Liver (tissue), 9 donors: ENCODE results near the gene SETD5. TPM values are rescaled to one million over a fixed set of nuclear protein-coding genes. Genes with fewer than 3 reads are reported as not detected.

ENCODE experiments used
- DNase-seq: peaks from one replicate; pipeline ENCODE4 v3.0.0-alpha.2; 2017; ENCODE audit warnings: low spot score
- H3K27ac ChIP-seq, 2 donors: one replicate each; pipeline ENCODE4 v1.7.0; 2013; ENCODE audit warnings: inconsistent platforms in 2 of 2, low read length in 2 of 2, control low read depth in 1 of 2, low read depth in 1 of 2, mild to moderate bottlenecking in 1 of 2
- H3K27me3 ChIP-seq, 4 donors: one replicate each; pipeline versions ENCODE4 v1.6.1 to v1.7.0; 2013; ENCODE audit warnings: low read length in 3 of 4, inconsistent platforms in 1 of 4, mild to moderate bottlenecking in 1 of 4, moderate library complexity in 1 of 4; ENCODE audit not compliant: control insufficient read depth in 4 of 4, insufficient read depth in 4 of 4
- H3K36me3 ChIP-seq, 4 donors: one replicate each; pipeline versions ENCODE4 v1.6.1 to v1.7.0; 2013; ENCODE audit warnings: low read length in 3 of 4, mild to moderate bottlenecking in 3 of 4, low read depth in 1 of 4, moderate library complexity in 1 of 4; ENCODE audit not compliant: control insufficient read depth in 4 of 4, insufficient read depth in 3 of 4
- H3K4me1 ChIP-seq, 4 donors: one replicate each; pipeline versions ENCODE4 v1.6.1 to v1.7.0; 2013; ENCODE audit warnings: low read length in 3 of 4, mild to moderate bottlenecking in 3 of 4, moderate library complexity in 1 of 4; ENCODE audit not compliant: control insufficient read depth in 4 of 4, insufficient read depth in 4 of 4
- H3K4me3 ChIP-seq, 3 donors: one replicate each; pipeline versions ENCODE4 v1.6.1 to v1.7.0; 2013; ENCODE audit warnings: low read length in 3 of 3, control low read depth in 1 of 3, low read depth in 1 of 3, mild to moderate bottlenecking in 1 of 3
- H3K9ac ChIP-seq, 2 donors: one replicate each; pipeline ENCODE4 v1.7.0; 2013; ENCODE audit warnings: low read length in 2 of 2, mild to moderate bottlenecking in 2 of 2, moderate library complexity in 2 of 2, control low read depth in 1 of 2, low read depth in 1 of 2
- H3K9me3 ChIP-seq, 4 donors: one replicate each; pipeline versions ENCODE4 v1.6.1 to v1.7.0; 2013; ENCODE audit warnings: low read length in 3 of 4; ENCODE audit not compliant: control insufficient read depth in 4 of 4
- FOXA1 ChIP-seq: IDR thresholded peaks from 2 replicates; pipeline ENCODE4 v1.6.1; 2016; ENCODE audit warnings: antibody characterized with exemption
- HNF4G ChIP-seq: IDR thresholded peaks from 2 replicates; pipeline ENCODE4 v1.6.1; 2016; ENCODE audit warnings: antibody characterized with exemption
- NR2F2 ChIP-seq: IDR thresholded peaks from 2 replicates; pipeline ENCODE4 v1.6.1; 2016; ENCODE audit warnings: antibody characterized with exemption
- RXRA ChIP-seq, 2 donors: IDR thresholded peaks; 2 replicates each; pipeline ENCODE4 v1.6.1; 2017 to 2018; ENCODE audit warnings: antibody characterized with exemption in 2 of 2, mild to moderate bottlenecking in 1 of 2
- YY1 ChIP-seq: IDR thresholded peaks from 2 replicates; pipeline ENCODE4 v1.6.1; 2016; ENCODE audit warnings: antibody characterized with exemption, mild to moderate bottlenecking
- WGBS: extraction: QIAGEN DNeasy Blood & Tissue Kit; methylation state at CpG from one replicate; pipeline ENCODE4 v1.1.7; 2013; 5-methylcytosine and 5-hydroxymethylcytosine counted together
- polyA plus RNA-seq, 2 donors: library from polyadenylated mRNA; stranded (reverse) in 1 of 2; unstranded in 1 of 2; fragments of 200-250 nt in 1 of 2; fragments of >200 nt in 1 of 2; fragmentation: Nextera tagmentation in 1 of 2; extraction: Ambion mirVana in 1 of 2; gene quantifications; one replicate each; pipeline versions ENCODE4 v1.2.1 to v1.2.3, GENCODE V29; 2013 to 2015
- total RNA-seq, 2 donors: library from RNA; depleted of rRNA; stranded (reverse); fragments of >200 nt; gene quantifications; one replicate each; pipeline ENCODE4 v1.2.3, GENCODE V29; 2014
- TF ChIP-seq, protein P1 (sequence below): IDR thresholded peaks from 2 replicates; pipeline ENCODE4 v1.6.1; 2016; ENCODE audit warnings: antibody characterized with exemption, mild to moderate bottlenecking
- TF ChIP-seq, protein P2 (sequence below): IDR thresholded peaks from 2 replicates; pipeline ENCODE4 v1.6.1; 2016; ENCODE audit warnings: antibody characterized with exemption
- TF ChIP-seq, protein P3 (sequence below): fragments of 150-350 bp; IDR thresholded peaks from 2 replicates; pipeline ENCODE4 v1.5.1; 2017; ENCODE audit warnings: improper control_type of control experiment, low read depth, low read length; ENCODE audit not compliant: missing input control
- TF ChIP-seq, protein P4 (sequence below): IDR thresholded peaks from 2 replicates; pipeline ENCODE4 v1.6.1; 2016; ENCODE audit warnings: antibody characterized with exemption
- TF ChIP-seq, protein P5 (sequence below): IDR thresholded peaks from 2 replicates; pipeline ENCODE4 v1.6.1; 2016; ENCODE audit warnings: antibody characterized with exemption
- donor health status: healthy.
- donor health status: healthy.
- donor health status: healthy.
- donor health status: healthy.
- donor health status: healthy.

The SETD5 gene
- total and polyA plus RNA-seq, 4 donors, result 17.9 to 76.6 (median 24.3) TPM

DNA sequence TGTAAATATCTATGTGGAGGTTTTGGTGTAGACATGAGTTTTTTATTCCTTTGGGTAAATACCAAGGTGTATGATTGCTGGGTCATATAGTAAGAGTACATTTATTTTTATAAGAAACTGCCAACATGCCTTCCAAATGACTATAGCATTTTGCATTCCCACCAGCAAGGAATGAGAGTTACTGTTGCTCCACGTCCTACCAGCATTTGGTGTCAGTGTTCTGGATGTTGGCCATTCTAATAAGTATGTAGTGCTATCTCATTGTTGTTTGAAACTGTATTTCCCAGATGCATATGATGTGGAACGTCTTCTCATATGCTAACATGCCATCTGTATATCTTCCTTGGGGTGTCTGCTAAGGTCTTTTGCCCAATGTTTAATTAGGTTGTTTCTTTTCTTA, 117.5 kb downstream of the SETD5 start (continued):
- TF ChIP-seq, protein P1, sequence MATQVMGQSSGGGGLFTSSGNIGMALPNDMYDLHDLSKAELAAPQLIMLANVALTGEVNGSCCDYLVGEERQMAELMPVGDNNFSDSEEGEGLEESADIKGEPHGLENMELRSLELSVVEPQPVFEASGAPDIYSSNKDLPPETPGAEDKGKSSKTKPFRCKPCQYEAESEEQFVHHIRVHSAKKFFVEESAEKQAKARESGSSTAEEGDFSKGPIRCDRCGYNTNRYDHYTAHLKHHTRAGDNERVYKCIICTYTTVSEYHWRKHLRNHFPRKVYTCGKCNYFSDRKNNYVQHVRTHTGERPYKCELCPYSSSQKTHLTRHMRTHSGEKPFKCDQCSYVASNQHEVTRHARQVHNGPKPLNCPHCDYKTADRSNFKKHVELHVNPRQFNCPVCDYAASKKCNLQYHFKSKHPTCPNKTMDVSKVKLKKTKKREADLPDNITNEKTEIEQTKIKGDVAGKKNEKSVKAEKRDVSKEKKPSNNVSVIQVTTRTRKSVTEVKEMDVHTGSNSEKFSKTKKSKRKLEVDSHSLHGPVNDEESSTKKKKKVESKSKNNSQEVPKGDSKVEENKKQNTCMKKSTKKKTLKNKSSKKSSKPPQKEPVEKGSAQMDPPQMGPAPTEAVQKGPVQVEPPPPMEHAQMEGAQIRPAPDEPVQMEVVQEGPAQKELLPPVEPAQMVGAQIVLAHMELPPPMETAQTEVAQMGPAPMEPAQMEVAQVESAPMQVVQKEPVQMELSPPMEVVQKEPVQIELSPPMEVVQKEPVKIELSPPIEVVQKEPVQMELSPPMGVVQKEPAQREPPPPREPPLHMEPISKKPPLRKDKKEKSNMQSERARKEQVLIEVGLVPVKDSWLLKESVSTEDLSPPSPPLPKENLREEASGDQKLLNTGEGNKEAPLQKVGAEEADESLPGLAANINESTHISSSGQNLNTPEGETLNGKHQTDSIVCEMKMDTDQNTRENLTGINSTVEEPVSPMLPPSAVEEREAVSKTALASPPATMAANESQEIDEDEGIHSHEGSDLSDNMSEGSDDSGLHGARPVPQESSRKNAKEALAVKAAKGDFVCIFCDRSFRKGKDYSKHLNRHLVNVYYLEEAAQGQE, result no peak
- TF ChIP-seq, protein P2, sequence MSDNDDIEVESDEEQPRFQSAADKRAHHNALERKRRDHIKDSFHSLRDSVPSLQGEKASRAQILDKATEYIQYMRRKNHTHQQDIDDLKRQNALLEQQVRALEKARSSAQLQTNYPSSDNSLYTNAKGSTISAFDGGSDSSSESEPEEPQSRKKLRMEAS, result no peak
- TF ChIP-seq HNF4G, result no peak
- no peak for TF ChIP-seq RXRA (IDR thresholded peaks at IDR 0.05)

DNA sequence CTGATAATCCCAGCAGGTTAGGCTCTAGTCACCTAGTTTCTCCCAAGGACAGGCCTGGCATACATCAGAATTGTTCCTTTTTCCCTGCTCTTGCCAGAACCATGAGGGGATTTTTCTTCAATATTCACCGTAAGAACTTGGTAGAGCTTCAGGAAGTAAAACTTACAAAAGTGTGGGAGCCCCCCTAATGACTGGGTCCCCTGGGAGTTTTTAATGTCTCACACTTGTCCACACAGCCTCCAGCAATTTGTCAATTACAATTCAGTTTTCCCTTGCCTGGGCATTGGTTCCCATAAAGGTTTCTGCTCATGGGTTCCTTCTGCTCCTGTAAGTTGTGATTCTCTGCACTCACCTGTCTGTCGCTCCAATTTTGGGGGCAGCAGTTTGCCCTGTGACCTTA, 127.7 kb downstream of the SETD5 start:
- DNase-seq, result no peak
- no peaks in the 10 kb centered on the region for H3K9me3 ChIP-seq
- H3K4me3 ChIP-seq, result no peak overlapping the region
- no peak overlapping the region for H3K27ac ChIP-seq
- H3K27me3 ChIP-seq, result no peaks in the 10 kb centered on the region
- 80% methylated on average over 2 of the region's 2 CpGs for WGBS
- no peak overlapping the region for H3K9ac ChIP-seq
- TF ChIP-seq YY1 (no peak), HNF4G (no peak), RXRA (IDR thresholded peaks at IDR 0.05) (no peak), FOXA1 (no peak), NR2F2 (no peak)
- TF ChIP-seq, protein P3, sequence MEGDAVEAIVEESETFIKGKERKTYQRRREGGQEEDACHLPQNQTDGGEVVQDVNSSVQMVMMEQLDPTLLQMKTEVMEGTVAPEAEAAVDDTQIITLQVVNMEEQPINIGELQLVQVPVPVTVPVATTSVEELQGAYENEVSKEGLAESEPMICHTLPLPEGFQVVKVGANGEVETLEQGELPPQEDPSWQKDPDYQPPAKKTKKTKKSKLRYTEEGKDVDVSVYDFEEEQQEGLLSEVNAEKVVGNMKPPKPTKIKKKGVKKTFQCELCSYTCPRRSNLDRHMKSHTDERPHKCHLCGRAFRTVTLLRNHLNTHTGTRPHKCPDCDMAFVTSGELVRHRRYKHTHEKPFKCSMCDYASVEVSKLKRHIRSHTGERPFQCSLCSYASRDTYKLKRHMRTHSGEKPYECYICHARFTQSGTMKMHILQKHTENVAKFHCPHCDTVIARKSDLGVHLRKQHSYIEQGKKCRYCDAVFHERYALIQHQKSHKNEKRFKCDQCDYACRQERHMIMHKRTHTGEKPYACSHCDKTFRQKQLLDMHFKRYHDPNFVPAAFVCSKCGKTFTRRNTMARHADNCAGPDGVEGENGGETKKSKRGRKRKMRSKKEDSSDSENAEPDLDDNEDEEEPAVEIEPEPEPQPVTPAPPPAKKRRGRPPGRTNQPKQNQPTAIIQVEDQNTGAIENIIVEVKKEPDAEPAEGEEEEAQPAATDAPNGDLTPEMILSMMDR, result no peak
- TF ChIP-seq, protein P4, sequence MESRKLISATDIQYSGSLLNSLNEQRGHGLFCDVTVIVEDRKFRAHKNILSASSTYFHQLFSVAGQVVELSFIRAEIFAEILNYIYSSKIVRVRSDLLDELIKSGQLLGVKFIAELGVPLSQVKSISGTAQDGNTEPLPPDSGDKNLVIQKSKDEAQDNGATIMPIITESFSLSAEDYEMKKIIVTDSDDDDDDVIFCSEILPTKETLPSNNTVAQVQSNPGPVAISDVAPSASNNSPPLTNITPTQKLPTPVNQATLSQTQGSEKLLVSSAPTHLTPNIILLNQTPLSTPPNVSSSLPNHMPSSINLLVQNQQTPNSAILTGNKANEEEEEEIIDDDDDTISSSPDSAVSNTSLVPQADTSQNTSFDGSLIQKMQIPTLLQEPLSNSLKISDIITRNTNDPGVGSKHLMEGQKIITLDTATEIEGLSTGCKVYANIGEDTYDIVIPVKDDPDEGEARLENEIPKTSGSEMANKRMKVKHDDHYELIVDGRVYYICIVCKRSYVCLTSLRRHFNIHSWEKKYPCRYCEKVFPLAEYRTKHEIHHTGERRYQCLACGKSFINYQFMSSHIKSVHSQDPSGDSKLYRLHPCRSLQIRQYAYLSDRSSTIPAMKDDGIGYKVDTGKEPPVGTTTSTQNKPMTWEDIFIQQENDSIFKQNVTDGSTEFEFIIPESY, result no peak
- TF ChIP-seq, protein P5, sequence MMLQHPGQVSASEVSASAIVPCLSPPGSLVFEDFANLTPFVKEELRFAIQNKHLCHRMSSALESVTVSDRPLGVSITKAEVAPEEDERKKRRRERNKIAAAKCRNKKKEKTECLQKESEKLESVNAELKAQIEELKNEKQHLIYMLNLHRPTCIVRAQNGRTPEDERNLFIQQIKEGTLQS, result no peak
- TF ChIP-seq, protein P1, result no peak
- TF ChIP-seq, protein P2, result no peak
- no peaks in the 10 kb centered on the region for H3K36me3 ChIP-seq
- no peaks in the 10 kb centered on the region for H3K4me1 ChIP-seq

Other genes with a start within 250 kb of the SETD5 start
- gene SRGAP3, start 148.0 kb upstream of the SETD5 start, total RNA-seq, result 1 to 10 TPM; 1.8 to 4.2 TPM
- 1 to 10 TPM in 1 of 2 donors, under 1 TPM in 1; 0.61 to 1.4 TPM for gene SRGAP3, start 148.0 kb upstream of the SETD5 start, polyA plus RNA-seq
- gene THUMPD3, start 34.6 kb upstream of the SETD5 start, total RNA-seq, result 10 to 100 TPM; 21.9 to 24.5 TPM
- gene THUMPD3, start 34.6 kb upstream of the SETD5 start, polyA plus RNA-seq, result 10 to 100 TPM; 20.1 to 21.4 TPM
- gene LHFPL4, start 156.2 kb downstream of the SETD5 start, total RNA-seq, result not detected
- under 1 TPM in 1 of 2 donors, not detected in 1; 0.08 TPM for gene LHFPL4, start 156.2 kb downstream of the SETD5 start, polyA plus RNA-seq